ENCODE data around the gene PPFIBP1.

GRCh38 chr12:27696293-27696652 lies 172.3 kb downstream of the PPFIBP1 start, which contains the start of gene REP15:
- TF ChIP-seq CTCF (IDR thresholded peaks at IDR 0.05): no peak
- no peak for TF ChIP-seq POLR2A (IDR thresholded peaks at IDR 0.05)
